GM21367 (cell line): ENCODE data around the gene SLC24A3.

Source experiments
- ATAC-seq: cut with Tn5 transposase; IDR thresholded peaks from one replicate; pipeline ENCODE4 v1.9.1; 2021; ENCODE audit not compliant: unreplicated experiment

The SLC24A3 gene

GRCh38 chr20:19380211-19380610, 167.8 kb downstream of the SLC24A3 start:
- ATAC-seq: no peak

- ATAC-seq: no peak
Observed at GRCh38 chr20:19381947-19382346, 169.5 kb downstream of the SLC24A3 start.

DNA sequence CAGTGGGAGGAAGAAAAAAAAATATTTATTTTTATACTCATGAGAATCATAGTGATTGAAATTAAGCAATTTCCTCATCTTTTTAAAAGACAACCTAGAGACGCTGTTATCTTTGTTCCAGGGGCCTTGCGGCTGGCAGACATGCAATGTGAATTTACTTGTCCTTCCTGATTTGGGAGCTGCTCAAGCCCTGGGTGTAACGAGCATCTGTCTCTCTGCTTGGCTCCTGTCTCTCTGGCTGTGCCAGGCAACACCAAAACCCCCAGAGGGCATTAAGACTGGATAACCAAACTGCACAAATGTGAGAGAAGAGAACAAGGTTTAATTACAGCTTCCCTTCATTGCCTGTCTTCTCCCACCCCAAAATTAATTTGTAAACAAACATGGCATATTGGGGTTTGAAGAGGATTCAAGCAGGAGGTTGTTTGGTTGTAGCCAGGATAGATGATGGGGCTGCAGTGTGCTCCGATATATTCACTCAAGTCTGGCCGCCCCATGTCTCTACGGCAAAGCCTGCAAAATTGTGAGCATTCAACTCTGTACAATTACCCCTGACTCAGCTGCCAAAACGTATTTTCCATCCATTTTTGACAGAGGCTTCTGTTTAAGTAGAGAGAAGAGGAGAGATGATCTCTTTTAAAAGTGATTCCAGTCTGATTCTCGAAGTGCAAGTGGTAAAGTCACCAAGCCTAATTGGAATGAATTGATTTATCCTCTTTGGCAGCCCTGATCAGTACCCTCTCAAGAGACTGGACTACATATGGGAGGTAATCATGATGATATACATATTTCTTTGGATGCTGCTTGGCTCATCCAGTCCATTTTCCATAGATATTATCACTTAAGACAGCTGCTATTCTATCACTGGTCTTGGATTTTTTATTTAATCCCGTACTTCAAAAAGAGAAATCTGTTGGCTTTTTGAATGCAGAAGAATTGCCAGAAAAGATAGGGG, 170.2 kb downstream of the SLC24A3 start:
- no peak for ATAC-seq

DNA sequence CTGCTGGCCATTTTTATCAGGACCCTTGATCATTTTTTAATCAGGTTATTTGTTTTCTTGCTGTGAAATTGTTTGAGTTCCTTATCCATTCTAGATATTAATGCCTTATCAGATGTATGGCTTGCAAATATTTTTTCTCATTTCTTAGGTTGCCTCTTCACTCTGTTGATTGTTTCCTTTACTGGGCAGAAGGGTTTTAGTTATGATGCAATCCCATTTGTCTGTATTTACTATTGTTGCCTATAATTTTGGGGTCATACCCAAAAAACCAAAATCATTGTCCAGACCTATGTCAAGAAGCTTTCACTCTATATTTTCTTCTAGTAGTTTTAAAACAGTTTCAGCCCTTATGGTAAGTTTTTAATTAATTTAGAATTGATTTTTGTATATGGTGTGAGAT, 172.5 kb downstream of the SLC24A3 start:
- no peak for ATAC-seq

DNA sequence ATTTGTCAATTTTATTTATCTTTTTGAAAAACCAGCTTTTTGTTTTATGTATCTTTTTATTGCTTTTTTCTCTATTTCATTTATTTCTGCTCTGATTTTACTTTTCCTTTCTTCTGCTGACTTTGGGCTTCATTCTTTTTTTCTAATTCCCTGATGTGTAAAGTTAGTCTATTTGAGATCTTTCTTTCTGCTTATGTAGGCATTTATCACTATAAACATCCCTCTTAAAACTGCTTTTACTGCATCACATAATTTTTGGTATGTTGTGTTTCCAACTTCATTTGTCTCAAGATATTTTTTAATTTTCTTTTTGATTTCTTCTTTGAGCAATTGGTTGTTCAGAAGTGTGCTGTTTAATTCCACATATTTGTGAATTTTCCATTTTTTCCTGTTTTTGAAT, 174.8 kb downstream of the SLC24A3 start:
- ATAC-seq: no peak

- no peak for ATAC-seq
Observed at GRCh38 chr20:19392344-19393130, 180.1 kb downstream of the SLC24A3 start.

DNA sequence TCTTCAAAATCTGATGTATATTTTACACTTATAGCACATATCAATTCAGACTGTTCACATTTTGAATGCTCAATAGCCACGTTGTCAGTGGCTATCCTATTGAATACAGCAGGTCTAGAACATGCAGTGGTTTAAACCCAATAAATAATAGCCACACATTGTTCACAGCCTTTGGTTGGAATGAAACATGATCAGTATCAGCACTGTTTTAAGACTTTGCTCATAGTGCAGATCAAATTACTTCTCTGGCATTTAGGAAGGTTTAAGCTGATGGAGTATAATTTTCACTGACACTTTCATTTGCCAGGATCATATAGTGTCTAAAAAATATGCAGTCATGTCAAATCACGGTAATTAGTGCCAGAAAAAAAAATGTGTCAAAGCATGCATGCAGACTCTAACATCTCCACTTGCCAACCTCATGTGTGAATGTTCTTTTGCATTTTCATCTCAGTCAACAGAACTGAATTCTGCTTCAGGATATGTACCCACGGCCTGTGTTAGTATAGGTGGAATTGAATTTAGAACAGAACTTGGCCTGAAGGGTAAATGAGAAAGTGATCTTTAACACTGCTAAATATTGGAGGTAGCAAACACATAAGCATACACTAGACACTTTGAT, 184.1 kb downstream of the SLC24A3 start:
- ATAC-seq: no peak

DNA sequence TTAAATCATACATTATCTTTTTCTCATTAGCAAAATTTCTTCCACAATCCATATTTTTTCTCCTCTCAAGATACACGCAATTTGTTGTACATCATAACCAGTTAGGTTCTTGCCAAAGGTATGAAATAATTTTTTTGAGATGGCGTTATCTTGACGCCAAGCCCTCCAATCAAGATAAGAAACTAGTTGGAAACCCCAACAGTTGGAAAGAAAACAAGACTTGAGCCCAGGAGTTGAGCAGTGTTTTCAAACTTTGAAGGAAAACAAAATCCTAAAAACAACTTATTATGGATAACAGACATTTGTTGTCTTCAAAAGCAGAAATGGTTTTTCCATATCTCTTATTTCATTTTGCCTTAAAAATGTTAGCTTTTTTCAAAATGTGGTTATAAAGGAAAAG, 184.8 kb downstream of the SLC24A3 start:
- ATAC-seq: no peak

DNA sequence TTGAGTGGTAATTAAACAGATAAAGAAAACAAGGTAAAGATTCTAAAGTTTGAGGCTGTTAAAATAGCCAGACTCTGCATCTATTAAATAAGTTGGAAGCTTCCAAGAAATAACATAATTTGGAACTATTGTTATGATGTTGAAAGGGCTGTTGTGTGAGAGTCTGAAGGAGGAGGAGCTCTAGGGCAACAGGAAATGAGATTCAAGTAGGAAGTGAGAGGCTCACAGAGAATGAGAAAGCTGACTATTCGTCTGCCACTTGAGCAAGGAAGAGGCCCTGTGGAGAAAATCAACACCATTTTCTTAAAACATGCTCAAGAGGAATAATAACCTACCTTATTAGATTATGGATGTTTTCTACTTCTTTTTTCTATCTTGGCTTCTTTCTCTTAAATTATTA, 185.2 kb downstream of the SLC24A3 start:
- ATAC-seq: no peak

DNA sequence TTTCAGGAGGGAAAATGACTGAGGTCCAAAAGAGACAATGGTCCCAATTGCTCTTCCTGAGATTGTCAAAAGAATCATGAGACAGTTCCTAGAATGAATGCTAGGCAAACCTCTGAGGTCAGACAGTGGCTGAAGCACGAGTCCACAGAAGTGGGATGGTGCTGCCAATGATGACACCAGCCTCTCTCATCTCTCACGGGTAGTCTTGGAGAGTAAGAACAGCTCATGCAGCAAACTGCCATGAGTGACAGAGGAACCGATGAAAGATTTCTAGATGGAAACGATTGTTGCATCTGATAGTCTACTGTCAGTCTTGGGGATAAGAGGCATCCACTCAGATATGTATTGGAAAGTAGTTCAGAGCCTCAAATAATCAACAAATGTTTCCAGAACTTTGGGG, 188.7 kb downstream of the SLC24A3 start:
- no peak for ATAC-seq

GRCh38 chr20:19403549-19403948, 191.1 kb downstream of the SLC24A3 start:
- ATAC-seq: no peak

DNA sequence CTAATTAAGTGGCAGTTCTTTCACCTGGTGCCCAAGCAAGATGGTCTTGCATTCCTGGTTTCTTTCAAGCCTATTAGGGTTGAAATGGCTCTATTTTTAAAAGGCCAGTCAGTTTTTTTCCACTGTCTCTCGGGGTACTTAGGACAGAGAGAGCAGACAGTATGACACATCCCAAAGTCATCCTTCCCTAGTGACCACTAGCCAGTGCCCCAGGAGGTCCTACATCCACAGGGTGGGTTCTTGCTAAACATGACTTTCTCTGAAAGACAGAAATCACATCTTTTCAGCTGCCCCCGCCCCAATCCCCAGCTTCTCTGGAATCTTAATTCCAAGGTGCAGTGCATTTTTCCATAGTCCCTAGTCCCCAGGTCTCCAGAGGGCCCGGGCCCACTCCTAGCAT, 192.4 kb downstream of the SLC24A3 start:
- no peak for ATAC-seq

GRCh38 chr20:19405958-19406357, 193.5 kb downstream of the SLC24A3 start:
- ATAC-seq: no peak

DNA sequence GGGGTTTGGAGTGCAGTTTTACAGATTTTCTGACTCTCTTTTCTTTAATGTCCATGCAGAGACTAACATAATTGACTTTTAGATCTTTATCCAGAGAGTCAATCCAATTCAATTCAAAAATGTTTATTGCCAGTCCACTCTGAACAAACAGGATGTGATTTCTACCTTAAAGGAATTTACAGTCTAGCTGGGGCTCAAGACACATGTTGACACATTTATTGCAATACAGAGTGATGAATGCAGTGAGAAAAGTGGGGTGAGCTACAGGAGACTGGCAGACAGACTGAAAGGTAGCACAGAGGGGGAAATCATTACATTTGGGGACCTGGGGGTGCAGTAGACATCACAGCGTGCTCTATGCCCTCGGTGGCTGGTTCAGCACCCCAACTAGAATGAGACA, 193.9 kb downstream of the SLC24A3 start:
- ATAC-seq: no peak

- no peak for ATAC-seq
Observed at GRCh38 chr20:19407196-19407595, 194.8 kb downstream of the SLC24A3 start.

- no peak for ATAC-seq
Observed at GRCh38 chr20:19407736-19408135, 195.3 kb downstream of the SLC24A3 start.

GRCh38 chr20:19408971-19409370, 196.5 kb downstream of the SLC24A3 start:
- no peak for ATAC-seq

GRCh38 chr20:19411811-19412210, 199.4 kb downstream of the SLC24A3 start:
- ATAC-seq: no peak

GRCh38 chr20:19412254-19412653, 199.8 kb downstream of the SLC24A3 start:
- ATAC-seq: no peak

DNA sequence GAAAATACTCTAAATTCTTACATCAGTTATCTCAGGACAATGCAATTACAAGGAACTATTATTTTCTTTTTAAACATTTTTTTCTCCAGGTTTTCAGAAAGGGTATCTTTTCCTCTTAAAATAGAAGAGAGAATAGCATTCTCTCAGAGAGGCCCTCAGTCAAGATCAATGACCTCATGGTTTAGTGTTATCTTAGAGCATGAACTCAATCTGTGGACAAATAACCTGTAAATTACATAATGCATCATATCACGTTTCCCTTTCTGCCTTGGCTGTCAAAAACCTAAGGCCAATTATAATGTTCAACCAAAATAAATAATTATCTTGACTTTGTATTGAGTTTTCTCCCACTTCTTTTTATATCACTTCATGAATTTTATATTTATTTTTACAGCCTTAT, 202.2 kb downstream of the SLC24A3 start:
- no peak for ATAC-seq

DNA sequence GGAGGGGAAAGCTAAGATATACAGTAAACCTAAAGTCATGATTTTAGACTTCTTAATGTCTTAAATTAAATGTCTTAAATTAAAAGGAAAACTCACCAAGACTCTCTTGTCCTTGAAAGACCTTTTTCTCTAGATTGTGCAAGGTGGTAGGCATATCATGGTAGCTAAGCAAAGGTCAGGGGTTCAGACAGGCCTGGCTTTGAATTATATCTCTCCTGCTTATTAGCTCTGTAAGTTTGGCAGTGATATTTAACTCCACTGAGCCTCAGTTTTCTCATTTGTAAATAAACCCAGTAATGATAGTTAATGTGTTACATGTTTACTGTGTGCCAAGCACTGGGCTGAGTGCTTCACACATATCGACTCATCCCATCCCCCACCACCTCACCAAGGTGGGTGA, 203.3 kb downstream of the SLC24A3 start:
- no peak for ATAC-seq

DNA sequence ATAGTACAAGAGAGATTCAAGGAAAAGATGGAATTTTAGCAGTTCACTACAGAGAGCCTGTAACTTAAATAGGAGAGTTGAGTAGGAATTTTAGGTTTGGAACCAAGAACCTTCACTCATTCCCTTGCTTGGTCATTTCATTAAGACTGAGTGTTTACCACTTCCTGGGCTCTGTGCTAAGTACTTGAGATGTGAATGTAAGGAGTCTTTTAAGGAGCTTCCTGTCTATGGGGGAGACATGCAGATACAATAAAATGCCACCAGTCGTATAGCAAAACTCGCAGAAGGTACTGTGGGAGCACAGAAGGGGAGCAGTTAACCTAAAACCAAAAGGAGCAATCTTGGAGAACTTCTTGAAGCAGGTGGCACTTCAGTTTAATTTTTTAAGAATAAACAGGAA, 204.2 kb downstream of the SLC24A3 start:
- no peak for ATAC-seq
